Measurements from ENCODE around the gene KDM6A. TPM values are rescaled to one million over a fixed set of nuclear protein-coding genes. Genes with fewer than 3 reads are reported as not detected.

Gene KDM6A
- total and polyA plus RNA-seq, 2 of the 13 experiments (the other 11 are each of a cell fraction or from before 2014, with no cell fraction given): 16.7 to 18.2 TPM

DNA sequence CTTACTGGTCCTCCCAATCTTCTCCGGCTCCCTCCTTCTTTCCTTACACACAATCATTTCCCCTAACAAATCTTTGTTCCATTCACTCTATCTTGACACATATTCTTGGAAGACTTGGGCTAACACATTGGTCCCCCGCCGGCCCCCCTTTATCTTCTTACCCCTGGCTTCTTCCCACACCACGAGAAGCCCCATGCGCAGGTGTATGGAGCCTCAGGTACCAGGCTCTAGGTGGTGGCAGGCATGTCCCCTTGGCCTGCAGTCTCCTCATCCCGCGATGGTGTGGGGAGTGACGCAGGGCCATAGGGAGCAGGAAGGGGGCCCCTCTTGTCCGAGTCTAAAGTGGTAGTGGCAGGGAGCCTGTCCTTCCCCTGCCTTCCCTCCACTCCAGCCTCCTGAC is 277.8 kb downstream of the KDM6A start:
- DNase-seq (ENCODE audit: low spot score) (no peak), FAIRE-seq (no peak), ATAC-seq (no peak)
- Histone ChIP-seq H3K9ac (ENCODE audit: insufficient read depth, low read depth, low read length) (no peak overlapping the region), H2AFZ (ENCODE audit: low read length) (no peak overlapping the region), H4K20me1 (ENCODE audit: insufficient read depth, low read length) (no peaks in the 10 kb centered on the region), H3K36me3 (replicated peaks in 1 of 2; ENCODE audit: control insufficient read depth in 1 of 2, insufficient read depth in 2 of 2, low read length in 2 of 2) (no peaks in the 10 kb centered on the region), H3K4me1 (ENCODE audit: insufficient read depth, low read length) (no peaks in the 10 kb centered on the region), H3K9me3 (ENCODE audit: low read length) (no peaks in the 10 kb centered on the region), H3K27me3 (ENCODE audit: control insufficient read depth in 1 of 2, insufficient read depth in 2 of 2, low read length in 2 of 2) (no peaks in the 10 kb centered on the region), H3K4me3 (replicated peaks in 1 of 3; ENCODE audit: insufficient read depth in 1 of 3, low read depth in 2 of 3, low read length in 3 of 3) (no peak overlapping the region), H3K4me2 (ENCODE audit: low read depth, low read length) (no peak overlapping the region), H3K79me2 (ENCODE audit: insufficient read depth, low read length) (no peaks in the 10 kb centered on the region), H3K27ac (ENCODE audit: extremely low read length, insufficient read depth, low read length) (no peak overlapping the region)
- WGBS (ENCODE audit: low lambda C conversion rate): 83% methylated on average over 9 of the region's 9 CpGs
- no TSS peak for BruUV-seq (replicated peaks)
- TF ChIP-seq RCOR2 (CRISPR knock-in tag; IDR thresholded peaks at IDR 0.05) (no peak), HNRNPH1 (optimal IDR thresholded peaks at IDR 0.05; ENCODE audit: low read depth, low read length) (no peak), ZNF773 (CRISPR knock-in tag; IDR thresholded peaks at IDR 0.05; ENCODE audit: borderline replicate concordance) (no peak), ZFAT (CRISPR knock-in tag; conservative IDR thresholded peaks at IDR 0.05) (no peak), SCMH1 (CRISPR knock-in tag; IDR thresholded peaks at IDR 0.05; ENCODE audit: borderline replicate concordance) (no peak), SMAD3 (CRISPR knock-in tag; IDR thresholded peaks at IDR 0.05) (no peak)
- ChIA-PET CTCF (ENCODE audit: low intra/inter-chr PET ratio, low total read pairs) (no interaction called here), POLR2A (no interaction called here)
- intact Hi-C loops (cut with micrococcal nuclease; ENCODE audit: unreplicated experiment) (no loop called here), in situ Hi-C loops (cut with HindIII; ENCODE audit: extremely low pct_ligation_motif_present, low pct_unique_long_range_greater_than_20kb) (no loop called here)

DNA sequence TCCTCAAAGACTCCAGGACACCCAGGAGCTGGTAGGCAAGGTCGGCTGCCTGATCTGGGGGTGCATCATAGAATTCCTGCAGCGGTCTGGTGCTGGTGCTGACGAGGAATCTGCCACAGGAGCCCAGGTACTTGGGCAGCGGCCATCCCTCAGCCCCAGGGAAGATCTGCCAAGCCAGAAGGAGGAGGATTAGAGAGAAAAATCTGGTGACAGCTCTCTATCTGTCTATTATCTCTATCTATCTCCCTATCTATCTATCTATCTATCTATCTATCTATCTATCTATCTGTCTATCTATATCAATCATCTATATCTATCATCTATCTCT is 281.0 kb downstream of the KDM6A start:
- Histone ChIP-seq H3K27me3 (ENCODE audit: control insufficient read depth in 1 of 2, insufficient read depth in 2 of 2, low read length in 2 of 2) (no peaks in the 10 kb centered on the region), H3K9ac (ENCODE audit: insufficient read depth, low read depth, low read length) (no peak overlapping the region), H3K27ac (ENCODE audit: extremely low read length, insufficient read depth, low read length) (no peak overlapping the region), H3K4me2 (ENCODE audit: low read depth, low read length) (no peak overlapping the region), H3K36me3 (replicated peaks in 1 of 2; ENCODE audit: control insufficient read depth in 1 of 2, insufficient read depth in 2 of 2, low read length in 2 of 2) (no peaks in the 10 kb centered on the region), H3K9me3 (ENCODE audit: low read length) (no peaks in the 10 kb centered on the region), H3K4me3 (replicated peaks in 1 of 3; ENCODE audit: insufficient read depth in 1 of 3, low read depth in 2 of 3, low read length in 3 of 3) (no peak overlapping the region), H4K20me1 (ENCODE audit: insufficient read depth, low read length) (no peaks in the 10 kb centered on the region), H3K4me1 (ENCODE audit: insufficient read depth, low read length) (no peaks in the 10 kb centered on the region), H2AFZ (ENCODE audit: low read length) (no peak overlapping the region), H3K79me2 (ENCODE audit: insufficient read depth, low read length) (no peaks in the 10 kb centered on the region)
- in situ Hi-C loops (cut with HindIII; ENCODE audit: extremely low pct_ligation_motif_present, low pct_unique_long_range_greater_than_20kb) (no loop called here), intact Hi-C loops (cut with micrococcal nuclease; ENCODE audit: unreplicated experiment) (no loop called here)
- no peak for ATAC-seq
- no TSS peak for BruUV-seq (replicated peaks)
- WGBS (ENCODE audit: low lambda C conversion rate): no CpG with 5 or more reads among the region's 4 CpGs
- ChIA-PET POLR2A (no interaction called here), CTCF (ENCODE audit: low intra/inter-chr PET ratio, low total read pairs) (no interaction called here)
- no peak for DNase-seq (ENCODE audit: low spot score)
- no peak for FAIRE-seq
- no peak for TF ChIP-seq HHEX (CRISPR knock-in tag; IDR thresholded peaks at IDR 0.05)
- TF ChIP-seq ZNF766 (CRISPR knock-in tag; IDR thresholded peaks at IDR 0.05; ENCODE audit: borderline replicate concordance): no peak
- no peak for TF ChIP-seq NFYB (CRISPR knock-in tag; IDR thresholded peaks at IDR 0.05)
- TF ChIP-seq, protein P1, sequence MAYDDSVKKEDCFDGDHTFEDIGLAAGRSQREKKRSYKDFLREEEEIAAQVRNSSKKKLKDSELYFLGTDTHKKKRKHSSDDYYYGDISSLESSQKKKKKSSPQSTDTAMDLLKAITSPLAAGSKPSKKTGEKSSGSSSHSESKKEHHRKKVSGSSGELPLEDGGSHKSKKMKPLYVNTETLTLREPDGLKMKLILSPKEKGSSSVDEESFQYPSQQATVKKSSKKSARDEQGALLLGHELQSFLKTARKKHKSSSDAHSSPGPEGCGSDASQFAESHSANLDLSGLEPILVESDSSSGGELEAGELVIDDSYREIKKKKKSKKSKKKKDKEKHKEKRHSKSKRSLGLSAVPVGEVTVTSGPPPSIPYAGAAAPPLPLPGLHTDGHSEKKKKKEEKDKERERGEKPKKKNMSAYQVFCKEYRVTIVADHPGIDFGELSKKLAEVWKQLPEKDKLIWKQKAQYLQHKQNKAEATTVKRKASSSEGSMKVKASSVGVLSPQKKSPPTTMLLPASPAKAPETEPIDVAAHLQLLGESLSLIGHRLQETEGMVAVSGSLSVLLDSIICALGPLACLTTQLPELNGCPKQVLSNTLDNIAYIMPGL (CRISPR knock-in tag; IDR thresholded peaks at IDR 0.05; ENCODE audit: borderline replicate concordance in 1 of 2, low read depth in 1 of 2): no peak
- TF ChIP-seq ZNF510 (CRISPR knock-in tag; IDR thresholded peaks at IDR 0.05; ENCODE audit: low read depth): no peak
- TF ChIP-seq ZNF207 (IDR thresholded peaks at IDR 0.05; ENCODE audit: borderline replicate concordance): no peak
- no peak for TF ChIP-seq SOX6 (IDR thresholded peaks at IDR 0.05)
- TF ChIP-seq SOX6 (CRISPR knock-in tag; IDR thresholded peaks at IDR 0.05): no peak
- no peak for TF ChIP-seq ZNF547 (CRISPR knock-in tag; IDR thresholded peaks at IDR 0.05)
- no peak for TF ChIP-seq ZBTB20 (CRISPR knock-in tag; IDR thresholded peaks at IDR 0.05; ENCODE audit: borderline replicate concordance, low read depth)
- TF ChIP-seq FOSL1 (CRISPR knock-in tag; IDR thresholded peaks at IDR 0.05; ENCODE audit: borderline replicate concordance): no peak
- TF ChIP-seq, protein P2, sequence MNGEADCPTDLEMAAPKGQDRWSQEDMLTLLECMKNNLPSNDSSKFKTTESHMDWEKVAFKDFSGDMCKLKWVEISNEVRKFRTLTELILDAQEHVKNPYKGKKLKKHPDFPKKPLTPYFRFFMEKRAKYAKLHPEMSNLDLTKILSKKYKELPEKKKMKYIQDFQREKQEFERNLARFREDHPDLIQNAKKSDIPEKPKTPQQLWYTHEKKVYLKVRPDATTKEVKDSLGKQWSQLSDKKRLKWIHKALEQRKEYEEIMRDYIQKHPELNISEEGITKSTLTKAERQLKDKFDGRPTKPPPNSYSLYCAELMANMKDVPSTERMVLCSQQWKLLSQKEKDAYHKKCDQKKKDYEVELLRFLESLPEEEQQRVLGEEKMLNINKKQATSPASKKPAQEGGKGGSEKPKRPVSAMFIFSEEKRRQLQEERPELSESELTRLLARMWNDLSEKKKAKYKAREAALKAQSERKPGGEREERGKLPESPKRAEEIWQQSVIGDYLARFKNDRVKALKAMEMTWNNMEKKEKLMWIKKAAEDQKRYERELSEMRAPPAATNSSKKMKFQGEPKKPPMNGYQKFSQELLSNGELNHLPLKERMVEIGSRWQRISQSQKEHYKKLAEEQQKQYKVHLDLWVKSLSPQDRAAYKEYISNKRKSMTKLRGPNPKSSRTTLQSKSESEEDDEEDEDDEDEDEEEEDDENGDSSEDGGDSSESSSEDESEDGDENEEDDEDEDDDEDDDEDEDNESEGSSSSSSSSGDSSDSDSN (CRISPR knock-in tag; IDR thresholded peaks at IDR 0.05): no peak
